NCI-H524 (cell line): Measurements from ENCODE around the gene RILPL1.
"Not testable (repeated sequence)": the region's sequence is repeated elsewhere in the genome, so short reads cannot be mapped to it uniquely, and the experiment has no call there.

Source experiments
- DNase-seq, 2 experiments: peaks; one replicate each; lab custom pipeline; 2025; lab: John Stamatoyannopoulos, UW

Gene RILPL1, protein sequence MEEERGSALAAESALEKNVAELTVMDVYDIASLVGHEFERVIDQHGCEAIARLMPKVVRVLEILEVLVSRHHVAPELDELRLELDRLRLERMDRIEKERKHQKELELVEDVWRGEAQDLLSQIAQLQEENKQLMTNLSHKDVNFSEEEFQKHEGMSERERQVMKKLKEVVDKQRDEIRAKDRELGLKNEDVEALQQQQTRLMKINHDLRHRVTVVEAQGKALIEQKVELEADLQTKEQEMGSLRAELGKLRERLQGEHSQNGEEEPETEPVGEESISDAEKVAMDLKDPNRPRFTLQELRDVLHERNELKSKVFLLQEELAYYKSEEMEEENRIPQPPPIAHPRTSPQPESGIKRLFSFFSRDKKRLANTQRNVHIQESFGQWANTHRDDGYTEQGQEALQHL

DNA sequence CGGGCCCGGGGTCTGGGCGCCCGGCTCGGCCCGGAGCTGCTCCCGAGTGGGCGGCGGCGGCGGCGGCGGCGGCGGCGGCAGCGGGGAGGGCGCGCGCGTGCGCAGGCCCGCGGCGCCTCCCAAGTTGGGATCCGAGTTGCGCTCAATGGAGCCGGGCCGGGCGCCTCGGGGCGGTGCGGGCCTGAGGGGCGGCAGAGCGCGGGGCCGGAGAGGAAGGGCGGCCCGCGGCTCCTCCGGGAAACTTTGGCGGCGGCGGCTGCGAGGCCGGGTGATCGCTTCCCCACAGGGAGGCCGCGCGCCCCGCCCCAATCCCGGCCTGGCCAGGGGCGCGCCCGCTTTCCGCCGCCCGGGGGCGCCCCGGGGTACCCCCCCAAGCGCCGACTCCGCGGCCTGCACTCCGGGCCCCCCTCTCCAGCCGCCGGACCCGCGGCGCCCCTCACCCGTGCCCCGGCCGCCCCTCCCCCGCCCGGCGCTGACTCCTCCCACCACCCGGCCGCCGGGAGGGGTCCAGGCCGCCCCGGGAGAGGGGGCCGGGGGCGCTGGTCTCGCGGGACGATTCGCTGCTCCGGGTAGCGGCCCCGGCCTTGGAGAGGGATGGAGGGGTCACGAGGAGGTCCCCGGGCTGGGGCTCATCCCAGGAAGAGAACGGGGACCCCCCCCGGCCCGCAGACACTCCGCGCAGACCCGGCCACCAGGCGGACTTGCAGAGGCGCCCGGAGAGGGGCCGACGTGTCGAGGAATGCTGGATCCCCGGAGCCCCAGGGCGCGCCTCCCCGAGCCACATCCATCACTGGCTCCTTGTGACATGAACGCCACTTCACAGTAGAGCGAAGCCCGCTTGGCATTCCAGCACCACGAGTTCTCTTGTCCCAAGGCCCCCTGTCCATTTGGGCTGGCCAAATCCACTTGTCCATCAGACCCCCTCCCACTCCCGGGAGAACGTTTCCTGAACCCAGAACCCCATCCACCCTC lies at the start of gene RILPL1:
Gene RILPL1 (minus strand): TSS at position 48 of the 972 bp plus-strand sequence. CDS start 237 bp downstream, outside the sequence.
- peak in 1 of 2 experiments; percentile 46 for DNase-seq

DNA sequence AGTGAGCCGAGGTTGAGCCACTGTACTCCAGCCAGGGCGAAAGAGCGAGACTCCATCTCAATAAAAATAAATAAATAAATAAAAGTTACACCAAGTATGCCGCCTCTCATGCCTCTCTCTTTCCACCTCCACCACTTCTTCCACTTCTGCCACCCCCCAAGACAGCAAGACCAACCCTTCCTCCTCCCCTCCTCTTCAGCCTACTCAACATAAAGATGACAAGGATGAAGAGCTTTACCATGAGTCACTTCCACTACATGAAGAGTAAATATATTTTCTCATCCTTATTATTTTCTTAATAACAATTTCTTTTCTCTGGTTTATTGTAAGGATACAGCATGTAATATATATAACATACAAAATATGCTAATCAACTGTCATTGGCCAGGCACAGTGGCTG lies 47.3 kb upstream of the RILPL1 start:
- DNase-seq = no peak

DNA sequence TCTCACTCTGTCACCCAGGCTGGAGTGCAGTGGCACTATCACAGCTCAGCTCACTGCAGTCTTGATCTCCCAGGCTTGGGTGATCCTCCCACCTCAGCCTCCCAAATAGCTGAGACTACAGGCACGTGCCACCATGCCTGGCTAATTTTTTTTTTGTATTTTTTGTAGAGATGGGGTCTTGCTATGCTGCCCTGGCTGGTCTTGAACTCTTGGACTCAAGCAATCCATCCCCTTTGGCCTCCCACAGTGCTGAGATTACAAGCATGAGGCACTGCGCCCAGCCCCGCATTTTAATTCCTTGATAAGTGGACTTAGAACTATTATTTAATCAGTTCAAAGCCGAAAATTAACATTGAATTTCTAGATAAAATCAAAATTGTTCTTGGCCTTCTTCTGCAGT lies 45.3 kb upstream of the RILPL1 start:
- DNase-seq = not testable (repeated sequence)

DNA sequence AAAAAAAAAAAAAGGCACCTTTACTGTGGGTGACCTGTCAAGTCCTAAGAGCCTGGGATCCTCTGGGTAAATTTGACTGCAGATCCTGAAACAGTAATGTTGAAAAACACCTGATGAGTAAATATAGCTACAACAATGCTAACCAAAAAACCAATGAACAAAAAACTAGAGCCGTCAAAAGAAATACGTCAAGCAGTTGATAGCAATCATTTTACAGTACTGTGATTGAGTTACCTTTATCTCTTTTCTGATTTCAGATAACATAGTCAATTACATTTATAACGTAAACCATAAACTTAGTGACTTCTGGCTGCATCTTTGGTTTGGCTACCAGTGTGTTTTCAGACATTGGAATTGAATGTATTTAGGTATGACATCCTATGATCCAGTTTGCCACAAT lies 44.7 kb upstream of the RILPL1 start:
- no peak for DNase-seq

DNA sequence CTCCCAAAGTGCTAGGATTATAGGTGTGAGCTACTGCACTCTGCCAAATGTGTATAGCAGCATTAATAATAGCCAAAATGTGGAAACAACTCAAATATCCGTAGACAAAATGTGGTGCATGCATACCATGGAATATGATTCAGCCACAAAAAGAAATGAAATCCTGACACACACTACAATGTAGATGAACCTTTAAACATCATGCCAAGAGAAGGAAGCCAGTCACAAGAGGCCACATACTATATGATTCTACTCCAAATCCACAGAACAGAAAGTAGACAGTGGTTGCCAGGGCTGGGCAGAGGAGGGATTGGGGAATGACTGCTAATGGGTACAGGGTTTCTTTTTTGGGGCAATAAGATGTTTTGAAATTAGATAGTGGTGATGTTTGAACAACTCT lies 43.1 kb upstream of the RILPL1 start:
- no peak for DNase-seq

DNA sequence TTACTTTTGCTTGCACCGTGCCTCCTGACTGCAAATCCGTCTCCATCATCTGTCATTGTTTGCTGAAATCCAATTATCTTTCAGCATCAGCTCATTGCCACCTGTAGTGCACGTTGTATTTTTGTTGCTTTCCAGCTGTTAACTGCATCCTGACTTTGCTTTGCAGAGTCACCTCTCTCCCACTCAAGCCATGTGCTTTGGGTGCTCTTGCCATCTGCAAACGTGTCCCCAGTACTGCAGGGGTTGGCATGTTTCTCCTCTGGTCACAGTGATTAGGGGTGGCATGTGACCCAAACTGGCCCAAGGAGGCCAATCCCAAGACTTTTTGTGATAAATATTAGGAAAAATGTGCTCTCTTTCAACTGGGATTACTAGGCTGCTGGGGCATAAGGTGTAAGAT lies 40.4 kb upstream of the RILPL1 start:
- DNase-seq = peak; percentile 35 to 75

DNA sequence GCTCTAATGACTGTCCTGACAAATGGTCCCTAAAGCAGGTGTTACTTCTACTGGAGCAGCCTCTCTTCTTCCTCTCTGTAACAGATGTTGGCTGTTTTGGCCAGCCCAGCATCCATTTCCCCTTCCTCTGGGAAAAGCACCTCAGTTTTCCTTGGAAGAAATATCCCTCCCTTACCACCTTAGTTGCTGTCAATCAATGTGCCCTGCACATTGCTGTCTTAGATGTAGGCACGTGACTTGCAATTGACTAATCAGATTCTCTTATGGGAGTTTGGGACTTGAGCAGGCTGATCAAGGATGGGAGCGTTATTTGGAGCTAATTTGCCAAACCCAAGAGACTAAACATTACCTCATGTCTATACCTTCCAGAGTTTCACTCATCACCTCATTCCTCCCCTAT lies 38.9 kb upstream of the RILPL1 start:
- DNase-seq = no peak

DNA sequence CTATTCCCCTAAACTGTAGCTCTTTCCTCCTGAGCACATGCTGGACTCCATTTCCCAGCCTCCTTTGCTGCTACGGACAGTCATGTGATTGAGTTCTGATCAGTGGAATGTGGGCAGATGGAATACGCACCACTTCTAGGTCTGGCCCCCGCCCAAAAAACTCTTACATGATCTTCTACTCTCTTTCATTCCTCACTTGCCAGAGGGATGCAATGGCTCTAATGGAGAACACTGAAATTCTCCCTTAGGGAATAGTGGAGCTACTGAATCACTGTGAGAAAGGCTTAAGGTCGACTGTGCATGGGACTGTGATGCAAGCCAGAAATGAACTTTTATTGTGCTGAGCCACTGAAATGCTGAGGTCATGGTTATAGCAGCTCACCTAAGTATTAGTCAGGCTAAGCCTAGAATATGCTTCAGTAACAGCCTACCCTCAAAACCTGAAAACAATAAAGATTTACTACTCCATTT lies 37.9 kb upstream of the RILPL1 start:
- peak; percentile 70 to 82 for DNase-seq

DNA sequence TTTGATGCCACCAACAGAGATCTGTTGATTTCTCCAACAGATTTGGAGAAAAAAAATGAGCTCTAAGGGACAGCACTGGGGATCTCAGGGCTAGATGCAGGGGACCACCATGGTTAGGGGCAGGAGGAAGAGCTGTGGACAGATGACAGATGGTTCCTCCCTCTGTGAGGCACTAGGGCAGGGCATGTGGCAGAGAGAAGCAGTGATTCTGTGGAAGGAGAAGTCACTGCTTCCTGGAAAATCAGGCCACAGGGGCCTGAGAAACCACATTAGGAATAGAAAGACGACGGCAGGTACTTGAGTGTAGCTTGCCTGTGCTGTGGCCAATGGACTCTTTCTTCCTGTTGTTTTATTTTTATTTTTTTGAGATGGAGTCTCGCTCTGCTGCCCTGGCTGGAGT lies 25.9 kb upstream of the RILPL1 start:
- peak in 1 of 2 experiments; percentile 6 for DNase-seq

DNA sequence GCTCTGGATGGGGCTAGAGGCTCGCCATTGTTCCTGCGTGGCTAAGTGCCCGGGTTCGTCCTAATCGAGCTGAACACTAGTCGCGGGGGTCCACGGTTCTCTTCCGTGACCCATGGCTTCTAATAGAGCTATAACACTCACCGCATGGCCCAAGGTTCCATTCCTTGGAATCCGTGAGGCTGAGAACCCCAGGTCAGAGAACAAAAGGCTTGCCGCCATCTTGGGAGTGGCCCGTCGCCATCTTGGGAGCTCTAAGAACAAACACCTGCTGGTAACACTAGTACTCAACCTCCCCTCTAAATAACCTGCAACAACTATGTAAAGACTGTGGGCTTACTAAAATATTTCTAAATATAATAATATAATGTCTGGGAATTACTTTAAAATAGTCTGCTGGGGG lies 25.0 kb upstream of the RILPL1 start:
- not testable (repeated sequence) for DNase-seq

DNA sequence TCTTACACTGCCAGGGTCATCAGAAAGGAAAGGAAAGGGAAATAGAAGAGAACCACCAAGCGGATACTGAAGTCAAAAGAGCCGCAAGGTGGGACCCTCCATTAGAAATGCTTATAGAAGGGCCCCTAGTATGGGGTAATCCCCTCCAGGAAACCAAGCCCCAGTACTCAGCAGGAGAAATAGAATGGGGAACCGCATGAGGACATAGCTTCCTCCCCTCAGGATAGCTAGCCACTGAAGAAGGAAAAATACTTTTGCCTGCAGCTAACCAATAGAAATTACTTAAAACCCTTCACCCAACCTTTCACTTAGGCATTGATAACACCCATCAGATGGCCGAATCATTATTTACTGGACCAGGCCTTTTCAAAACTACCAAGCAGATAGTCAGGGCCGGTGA lies 21.3 kb upstream of the RILPL1 start:
- not testable (repeated sequence) for DNase-seq

DNA sequence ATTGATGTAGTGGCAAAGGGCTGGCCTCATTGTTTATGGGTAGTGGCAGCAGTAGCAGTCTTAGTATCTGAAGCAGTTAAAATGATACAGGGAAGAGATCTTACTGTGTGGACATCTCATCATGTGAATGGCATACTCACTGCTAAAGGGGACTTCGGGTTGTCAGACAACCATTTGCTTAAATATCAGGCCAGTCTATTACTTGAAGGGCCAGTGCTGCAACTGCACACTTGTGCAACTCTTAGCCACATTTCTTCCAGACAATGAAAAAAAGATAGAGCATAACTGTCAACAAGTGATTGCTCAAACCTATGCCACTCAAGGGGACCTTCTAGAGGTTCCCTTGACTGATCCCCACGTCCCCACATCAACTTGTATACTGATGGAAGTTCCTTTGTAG lies 20.6 kb upstream of the RILPL1 start:
- not testable (repeated sequence) for DNase-seq

DNA sequence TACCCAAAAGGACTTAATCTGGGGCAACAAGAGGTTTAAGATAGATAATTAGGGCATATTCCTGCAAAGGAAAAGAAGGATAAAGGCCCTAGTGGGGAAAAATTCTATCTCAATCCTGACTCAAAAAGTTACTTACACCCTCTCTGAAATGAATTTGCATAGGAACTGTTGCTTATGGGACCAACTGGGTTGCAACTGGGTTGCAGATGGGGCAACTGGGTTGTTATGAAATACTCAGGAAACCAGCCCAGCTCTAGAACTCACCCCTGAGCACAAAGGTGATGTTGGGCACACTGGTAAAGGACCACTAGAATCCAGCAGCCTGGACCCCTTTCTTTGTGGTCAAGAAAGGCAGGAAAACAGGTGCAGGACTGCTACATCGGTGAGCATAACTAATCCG lies 17.2 kb upstream of the RILPL1 start:
- DNase-seq = no peak

DNA sequence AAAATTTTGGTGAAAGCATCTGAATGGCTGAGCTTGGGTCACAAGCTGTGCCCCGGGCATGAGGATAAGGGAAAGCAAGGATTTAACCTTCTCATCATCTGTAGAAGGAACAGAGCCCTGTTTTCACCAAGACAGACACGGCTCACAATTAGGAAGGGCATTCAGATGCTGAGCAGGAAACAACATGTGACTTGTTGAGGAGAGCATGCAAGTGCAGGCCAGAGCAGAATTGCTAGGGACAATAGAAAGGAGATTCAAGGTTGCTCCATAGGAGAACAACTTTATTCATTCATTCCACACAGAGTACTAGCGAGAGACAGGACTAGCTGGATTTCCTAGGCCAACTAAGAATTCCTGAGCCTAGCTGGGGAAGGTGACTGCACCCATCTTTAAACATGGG lies 14.6 kb upstream of the RILPL1 start:
- DNase-seq = no peak

DNA sequence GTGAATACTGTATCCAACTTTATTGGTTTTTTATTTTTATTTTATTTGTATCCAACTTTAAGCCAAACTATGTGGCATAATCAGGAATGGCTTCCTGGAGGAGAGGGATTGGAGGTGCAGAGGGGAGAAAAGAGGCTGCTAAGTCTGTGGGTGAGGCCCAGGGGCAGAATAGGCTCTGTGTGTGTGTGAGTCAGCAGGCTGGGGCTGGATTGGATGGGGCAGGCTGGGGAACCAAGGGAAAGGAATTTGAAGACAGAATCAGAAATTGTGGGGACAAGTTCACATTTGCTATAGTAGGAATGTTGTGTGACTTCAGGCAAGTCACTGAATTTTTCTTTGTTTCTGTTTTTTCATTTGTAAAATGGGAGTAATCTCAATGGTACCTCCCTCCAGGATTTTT lies 12.8 kb upstream of the RILPL1 start:
- DNase-seq = no peak

DNA sequence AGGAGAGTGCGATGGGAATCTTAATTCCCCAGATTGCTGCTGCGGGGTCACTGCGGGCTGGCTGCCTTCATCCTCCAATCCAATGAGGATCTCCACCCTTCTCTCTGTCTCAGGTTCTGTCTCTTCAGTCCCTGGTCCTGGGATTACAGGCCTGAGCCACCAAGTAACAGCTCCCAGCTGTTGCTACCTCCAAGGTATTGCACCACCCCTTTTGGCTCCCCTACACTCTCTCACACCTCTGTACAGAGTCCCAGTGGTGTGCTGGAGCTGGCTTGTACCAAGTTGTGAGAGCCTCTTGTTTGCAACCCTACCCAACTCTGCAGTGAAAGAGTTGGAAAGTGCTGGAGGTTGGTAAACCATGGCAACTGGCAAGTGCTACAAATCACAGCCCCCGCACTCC lies 10.0 kb upstream of the RILPL1 start:
- DNase-seq = no peak

DNA sequence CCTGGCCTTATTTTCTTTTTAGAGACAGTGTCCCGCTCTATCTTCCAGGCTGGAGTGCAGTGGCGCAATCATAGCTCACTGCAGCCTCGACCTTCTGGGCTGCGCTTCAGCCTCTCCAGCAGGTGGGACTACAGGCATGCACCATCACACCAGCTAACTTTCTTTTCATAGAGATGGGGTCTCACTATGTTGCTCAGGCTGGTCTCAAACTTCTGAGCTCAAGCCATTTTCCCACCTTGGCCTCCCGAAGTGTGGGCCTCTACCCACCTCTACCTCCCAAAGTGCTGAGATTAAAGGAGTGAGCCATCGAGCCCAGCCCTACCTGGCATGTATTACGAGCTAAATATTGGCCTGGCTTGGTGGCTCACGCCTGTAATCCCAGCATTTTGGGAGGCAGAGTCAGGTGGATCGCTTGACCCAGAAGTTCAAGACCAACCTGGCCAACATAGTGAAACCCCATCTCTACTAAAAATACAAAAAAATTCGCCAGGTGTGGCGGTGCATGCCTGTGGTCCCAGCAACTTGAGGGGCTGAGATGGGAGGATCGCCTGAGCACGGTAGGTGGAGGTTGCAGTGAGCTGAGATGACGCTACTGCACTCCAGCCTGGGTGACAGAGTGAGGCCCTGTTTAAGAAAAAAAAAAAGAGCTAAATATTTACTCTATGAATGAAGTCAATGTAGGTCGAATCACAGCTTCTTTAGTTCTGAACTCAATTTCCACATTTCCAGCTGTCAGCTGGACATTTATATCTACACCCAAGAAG lies 7.6 kb upstream of the RILPL1 start:
- DNase-seq = no peak

DNA sequence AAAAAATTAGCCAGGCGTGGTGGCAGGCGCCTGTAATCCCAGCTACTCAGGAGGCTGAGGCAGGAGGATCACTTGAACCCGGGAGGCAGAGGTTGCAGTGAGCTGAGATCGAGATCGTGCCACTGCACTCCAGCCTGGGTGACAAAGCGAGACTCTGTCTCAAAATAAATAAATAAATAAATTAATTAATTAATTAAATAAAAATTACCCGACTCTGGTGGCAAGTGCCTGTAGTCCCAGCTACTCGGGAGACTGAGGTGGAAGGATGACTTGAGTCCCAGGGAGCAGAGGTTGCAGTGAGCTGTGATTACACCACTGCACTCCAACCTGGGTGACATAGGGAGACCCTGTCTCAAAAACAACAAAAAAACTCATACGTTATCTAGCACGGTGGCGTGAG lies 2.4 kb upstream of the RILPL1 start:
- not testable (repeated sequence) for DNase-seq

DNA sequence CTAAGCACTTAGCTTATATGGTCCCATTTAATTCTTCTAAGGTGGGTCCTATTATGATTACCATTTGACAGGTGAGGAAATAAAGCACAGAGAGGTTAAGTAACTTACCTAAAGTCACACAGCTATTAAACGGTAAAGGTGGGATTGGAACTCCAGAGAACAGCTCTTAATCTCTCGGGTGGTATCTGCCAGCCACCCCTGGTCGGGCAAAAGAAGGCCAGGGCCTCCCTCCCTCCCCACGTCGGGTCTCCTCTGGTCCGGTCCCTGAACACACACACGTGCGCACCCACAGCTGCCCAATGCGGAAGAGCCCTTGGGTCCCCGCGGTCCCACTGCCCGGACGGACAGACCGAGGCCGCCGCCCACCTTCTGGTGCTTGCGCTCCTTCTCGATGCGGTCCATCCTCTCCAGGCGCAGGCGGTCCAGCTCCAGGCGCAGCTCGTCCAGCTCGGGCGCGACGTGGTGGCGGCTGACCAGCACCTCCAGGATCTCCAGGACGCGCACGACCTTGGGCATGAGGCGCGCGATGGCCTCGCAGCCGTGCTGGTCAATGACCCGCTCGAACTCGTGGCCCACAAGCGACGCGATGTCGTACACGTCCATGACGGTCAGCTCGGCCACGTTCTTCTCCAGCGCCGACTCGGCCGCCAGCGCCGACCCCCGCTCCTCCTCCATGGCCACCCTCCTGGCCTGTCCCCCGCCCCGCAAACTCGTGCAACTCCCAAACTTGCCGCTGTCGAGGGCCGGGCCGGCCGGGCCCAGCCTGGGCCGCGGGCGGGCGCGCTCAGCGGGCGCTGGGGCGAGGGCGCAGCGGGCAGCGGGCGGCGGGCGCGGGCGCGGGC lies 490 bp downstream of the RILPL1 start:
- no peak for DNase-seq

DNA sequence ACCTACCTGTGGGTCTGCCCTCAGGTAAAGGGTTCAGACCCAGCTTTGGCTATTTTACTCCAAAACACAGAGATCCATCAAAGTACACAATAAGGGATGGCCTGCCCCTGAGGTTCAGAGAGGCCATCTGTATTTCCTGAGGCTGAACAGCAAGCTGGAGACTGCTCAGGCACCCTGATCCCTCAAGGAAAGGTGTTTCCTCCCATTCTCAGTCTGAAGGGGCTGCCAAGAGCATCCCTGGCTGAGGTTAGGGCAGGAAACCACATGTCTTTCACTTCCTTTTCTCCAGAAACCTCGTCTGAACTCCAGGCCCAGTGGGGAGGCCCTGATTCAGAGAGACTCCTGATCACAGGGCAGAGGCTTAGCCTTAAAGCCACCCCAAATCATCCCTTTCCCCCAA lies 1.5 kb downstream of the RILPL1 start:
- DNase-seq = no peak

DNA sequence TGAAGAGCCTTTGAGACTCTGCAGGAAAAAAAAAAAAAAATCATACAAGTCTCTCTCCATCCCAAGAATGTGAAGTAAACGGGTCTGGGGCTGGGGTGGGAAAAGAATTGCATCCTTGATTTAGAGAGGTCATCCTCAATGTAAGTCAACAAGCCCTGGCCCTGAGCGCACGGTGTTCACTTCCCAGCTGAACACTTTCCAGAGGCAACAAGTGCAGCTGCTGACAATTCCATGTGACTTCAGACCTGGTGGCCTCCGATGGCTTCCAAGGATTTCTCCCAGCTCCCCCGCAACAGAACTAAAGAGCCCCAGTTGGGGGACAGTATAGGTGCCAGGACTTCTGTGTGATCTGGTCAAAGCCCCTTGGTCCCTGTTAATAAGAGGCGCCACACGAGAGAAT lies 2.4 kb downstream of the RILPL1 start:
- no peak for DNase-seq
